Progenitor cell of endocrine pancreas (in vitro differentiated cells): Measurements from ENCODE around the gene REELD1. TPM values are rescaled to one million over a fixed set of nuclear protein-coding genes. Genes with fewer than 3 reads are reported as not detected.

Source experiments
- DNase-seq: peaks from one replicate; pipeline ENCODE4 v3.0.0; 2021; ENCODE audit warnings: low spot score; ENCODE audit not compliant: unreplicated experiment
- H3K27ac Mint-ChIP-seq: 2 replicates; pipeline ENCODE4 v1.8.0; 2021; ENCODE audit warnings: mild to moderate bottlenecking, moderate library complexity, mixed read lengths
- H3K27me3 Mint-ChIP-seq: 2 replicates; pipeline ENCODE4 v1.8.0; 2021; ENCODE audit warnings: mixed read lengths
- H3K36me3 Mint-ChIP-seq: 2 replicates; pipeline ENCODE4 v1.8.0; 2022; ENCODE audit warnings: mixed read lengths; ENCODE audit not compliant: insufficient read depth
- H3K4me1 Mint-ChIP-seq: 2 replicates; pipeline ENCODE4 v1.8.0; 2021; ENCODE audit warnings: low read depth, mixed read lengths
- H3K4me3 Mint-ChIP-seq: 2 replicates; pipeline ENCODE4 v1.8.0; 2021; ENCODE audit warnings: low read depth, mild to moderate bottlenecking, moderate library complexity, mixed read lengths
- H3K9me3 Mint-ChIP-seq: 2 replicates; pipeline ENCODE4 v1.8.0; 2021; ENCODE audit warnings: low read depth, mixed read lengths
- long read RNA-seq: library from polyadenylated mRNA; unstranded; transcript quantifications from one replicate; pipeline ENCODE4 v2.0.0, GENCODE V29; 2020
- total RNA-seq: library from RNA; stranded (reverse); gene quantifications from 2 replicates; pipeline ENCODE4 v1.2.1, GENCODE V29; 2021
- TF ChIP-seq, protein P1 (sequence below): fragments of 200-600 bp; sonication (generic); IDR thresholded peaks from one replicate; pipeline ENCODE4 v1.5.0; 2021; ENCODE audit warnings: antibody characterized with exemption, mild to moderate bottlenecking; ENCODE audit not compliant: unreplicated experiment

The REELD1 gene
- not detected in 2 replicates for total RNA-seq
- long read RNA-seq: 0 reads

DNA sequence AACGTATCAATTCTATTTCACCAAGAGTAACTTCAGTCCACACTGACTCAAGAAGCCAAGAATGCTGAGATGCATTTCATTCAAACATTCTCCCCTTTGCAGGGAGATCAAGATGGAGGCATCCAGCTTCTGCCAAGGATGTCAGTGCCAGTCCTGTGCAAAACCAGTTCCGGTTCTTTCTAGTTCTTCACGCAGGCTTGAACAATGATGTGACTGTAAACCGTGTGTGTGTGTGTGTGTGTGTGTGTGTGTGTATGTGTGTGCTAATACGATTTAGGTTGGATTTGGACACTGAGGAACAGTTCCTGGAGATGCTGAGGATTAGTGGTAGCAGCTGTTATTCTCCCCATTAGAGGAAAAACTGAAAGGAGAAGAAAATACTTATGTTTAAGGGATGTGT, at the start of gene REELD1:
Gene REELD1 (plus strand): TSS at position 301 of the 400 bp plus-strand sequence. CDS start 2,415 bp downstream, outside the sequence.
- Mint-ChIP-seq H3K27ac (no peak within 1 kb of the TSS), H3K27me3 (peaks cover 3% of the 10 kb centered on the region), H3K4me1 (no peaks in the 10 kb centered on the region), H3K36me3 (no peaks in the 10 kb centered on the region), H3K9me3 (no peaks in the 10 kb centered on the region), H3K4me3 (no peak within 1 kb of the TSS)
- TF ChIP-seq, protein P1, sequence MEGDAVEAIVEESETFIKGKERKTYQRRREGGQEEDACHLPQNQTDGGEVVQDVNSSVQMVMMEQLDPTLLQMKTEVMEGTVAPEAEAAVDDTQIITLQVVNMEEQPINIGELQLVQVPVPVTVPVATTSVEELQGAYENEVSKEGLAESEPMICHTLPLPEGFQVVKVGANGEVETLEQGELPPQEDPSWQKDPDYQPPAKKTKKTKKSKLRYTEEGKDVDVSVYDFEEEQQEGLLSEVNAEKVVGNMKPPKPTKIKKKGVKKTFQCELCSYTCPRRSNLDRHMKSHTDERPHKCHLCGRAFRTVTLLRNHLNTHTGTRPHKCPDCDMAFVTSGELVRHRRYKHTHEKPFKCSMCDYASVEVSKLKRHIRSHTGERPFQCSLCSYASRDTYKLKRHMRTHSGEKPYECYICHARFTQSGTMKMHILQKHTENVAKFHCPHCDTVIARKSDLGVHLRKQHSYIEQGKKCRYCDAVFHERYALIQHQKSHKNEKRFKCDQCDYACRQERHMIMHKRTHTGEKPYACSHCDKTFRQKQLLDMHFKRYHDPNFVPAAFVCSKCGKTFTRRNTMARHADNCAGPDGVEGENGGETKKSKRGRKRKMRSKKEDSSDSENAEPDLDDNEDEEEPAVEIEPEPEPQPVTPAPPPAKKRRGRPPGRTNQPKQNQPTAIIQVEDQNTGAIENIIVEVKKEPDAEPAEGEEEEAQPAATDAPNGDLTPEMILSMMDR: no peak
- no peak for DNase-seq

DNA sequence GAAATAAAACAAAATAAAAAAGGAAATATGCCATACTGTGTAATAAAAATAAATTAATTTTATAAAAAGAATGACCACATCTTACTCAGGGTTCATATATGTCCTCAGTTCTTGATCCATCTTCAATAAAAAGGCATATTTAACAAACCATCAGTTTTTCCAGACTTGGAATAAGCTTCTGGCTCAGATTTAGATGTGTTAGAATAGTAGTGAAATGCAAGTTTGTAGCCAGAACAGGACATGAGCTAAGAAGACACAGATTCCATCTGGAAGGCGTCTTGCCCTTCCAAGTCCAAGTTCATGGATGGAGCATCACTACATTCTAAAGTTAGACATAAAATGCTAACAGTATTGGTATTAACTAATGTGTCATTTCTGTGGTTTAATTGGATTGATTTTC, 49.1 kb upstream of the REELD1 start:
- no peak for DNase-seq
- H3K4me3 Mint-ChIP-seq: no peak overlapping the region
- H3K9me3 Mint-ChIP-seq: peaks cover 5% of the 10 kb centered on the region
- no peaks in the 10 kb centered on the region for H3K36me3 Mint-ChIP-seq
- no peak overlapping the region for H3K27ac Mint-ChIP-seq
- H3K4me1 Mint-ChIP-seq: no peaks in the 10 kb centered on the region
- TF ChIP-seq, protein P1: no peak
- H3K27me3 Mint-ChIP-seq: no peaks in the 10 kb centered on the region

DNA sequence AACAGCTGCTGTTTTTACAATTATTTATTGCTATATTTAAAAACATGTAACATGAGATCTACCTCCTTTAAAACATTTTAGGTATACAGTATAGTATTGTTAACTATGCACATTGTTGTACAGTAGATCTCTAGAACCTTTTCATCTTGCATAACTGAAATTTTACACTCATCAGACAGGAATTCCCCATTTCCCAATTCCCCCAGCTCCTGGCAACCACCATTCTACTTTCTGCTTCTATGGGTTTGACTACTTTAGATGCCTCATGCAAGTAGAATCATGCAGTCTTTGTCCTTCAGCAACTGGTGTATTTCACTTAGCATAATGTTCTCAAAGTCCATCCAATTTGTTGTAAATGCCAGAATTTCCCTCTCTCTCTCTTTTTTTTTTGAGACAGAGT, 48.5 kb upstream of the REELD1 start:
- no peak overlapping the region for H3K27ac Mint-ChIP-seq
- peaks cover 4% of the 10 kb centered on the region for H3K9me3 Mint-ChIP-seq
- H3K36me3 Mint-ChIP-seq: no peaks in the 10 kb centered on the region
- TF ChIP-seq, protein P1: no peak
- no peak overlapping the region for H3K4me3 Mint-ChIP-seq
- no peak for DNase-seq
- H3K27me3 Mint-ChIP-seq: no peaks in the 10 kb centered on the region
- no peaks in the 10 kb centered on the region for H3K4me1 Mint-ChIP-seq

DNA sequence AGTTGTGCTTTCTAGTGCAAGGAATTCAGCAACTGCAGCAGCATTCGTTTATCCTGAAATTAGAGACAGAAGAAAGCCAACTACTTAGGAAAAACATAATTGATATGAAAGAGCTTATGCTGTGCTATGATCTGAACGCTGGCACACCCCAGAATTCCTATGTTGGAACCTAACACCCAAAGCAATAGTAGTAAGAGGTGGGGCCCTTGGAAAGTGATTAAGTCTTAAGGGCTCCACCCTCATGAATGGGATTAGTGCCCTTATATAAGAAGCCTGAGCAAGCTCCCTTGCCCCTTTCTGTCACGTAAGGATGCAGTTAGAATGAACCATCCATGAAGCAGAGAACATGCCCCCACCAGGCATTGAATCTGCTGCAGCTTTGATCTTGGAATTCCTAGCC, 44.2 kb upstream of the REELD1 start:
- H3K4me1 Mint-ChIP-seq: peaks cover 1% of the 10 kb centered on the region
- no peaks in the 10 kb centered on the region for H3K9me3 Mint-ChIP-seq
- no peak overlapping the region for H3K4me3 Mint-ChIP-seq
- no peaks in the 10 kb centered on the region for H3K27me3 Mint-ChIP-seq
- DNase-seq: no peak
- TF ChIP-seq, protein P1: no peak
- H3K36me3 Mint-ChIP-seq: no peaks in the 10 kb centered on the region
- no peak overlapping the region for H3K27ac Mint-ChIP-seq

DNA sequence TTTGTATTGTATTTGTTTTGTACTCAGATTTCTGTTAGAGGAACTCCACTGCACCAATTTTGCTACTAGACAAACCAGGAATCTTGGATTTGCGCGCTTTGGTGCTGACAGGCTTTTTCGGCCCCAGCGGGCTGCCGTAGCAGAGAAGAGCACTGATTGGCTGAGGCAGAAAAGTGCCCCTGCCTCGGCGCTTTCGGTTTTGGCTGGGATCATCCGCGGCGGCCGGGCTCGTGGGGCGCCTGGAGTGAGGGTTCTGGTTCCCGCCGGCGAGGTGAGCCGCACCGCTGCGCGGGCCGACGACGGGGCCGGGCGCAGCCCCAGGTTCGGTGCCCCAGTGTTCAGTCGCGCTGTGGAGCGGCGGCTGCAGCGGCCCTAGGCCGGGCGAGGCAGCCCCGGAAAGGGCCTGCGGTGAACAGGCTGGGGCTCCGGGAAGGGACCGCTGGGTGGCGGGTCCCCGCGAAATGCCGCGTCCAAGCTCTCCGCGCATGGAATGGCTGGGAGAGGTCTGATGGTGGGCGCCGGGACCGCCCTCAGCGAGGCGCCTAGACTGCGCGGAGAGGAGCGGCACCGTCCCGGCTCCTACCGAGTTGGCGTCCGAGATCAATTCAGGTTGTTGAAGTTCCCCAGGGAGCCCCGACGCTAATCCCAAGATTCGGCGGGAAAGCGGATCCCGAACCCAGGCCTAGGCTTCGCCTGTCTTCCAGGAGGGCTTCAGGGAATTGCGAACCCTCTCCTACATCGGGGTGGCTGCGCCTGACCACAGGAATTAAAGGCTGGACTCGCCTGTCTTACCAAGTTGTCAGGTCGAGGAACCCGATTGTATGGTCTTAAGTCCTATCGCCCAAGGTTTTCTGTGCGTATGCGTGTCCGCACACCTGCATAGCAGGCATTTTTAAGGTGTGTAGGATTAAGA, 38.5 kb upstream of the REELD1 start, which contains the start of gene LSM6:
Gene LSM6 (plus strand): TSS at position 178 of the 913 bp plus-strand sequence. CDS start 7,204 bp downstream, outside the sequence.
- Mint-ChIP-seq H3K36me3 (no peaks in the 10 kb centered on the region), H3K27me3 (no peaks in the 10 kb centered on the region), H3K4me3 (peak within 1 kb of the TSS; percentile 84), H3K4me1 (peaks cover 26% of the 10 kb centered on the region), H3K9me3 (no peaks in the 10 kb centered on the region), H3K27ac (peak within 1 kb of the TSS; percentile 95)
- TF ChIP-seq, protein P1: peak; percentile 30
- DNase-seq: peak; percentile 56
